ENCODE data around the gene KAZN.

- TF ChIP-seq GATA3 (IDR thresholded peaks at IDR 0.05; ENCODE audit: low read depth, low read length) (no peak), GATA2 (IDR thresholded peaks at IDR 0.05; ENCODE audit: low read depth, low read length) (no peak)
Observed at GRCh38 chr1:14616632-14617396, 18.3 kb downstream of the KAZN start.

Measured in SH-SY5Y (cell line).